Tibial artery (tissue), 4 donors: ENCODE results near the gene MYRIP.

ENCODE experiments used
- DNase-seq, 2 donors: peaks; one replicate each; pipeline ENCODE4 v3.0.0-alpha.2; 2019
- H3K27ac ChIP-seq, 2 donors: fragments of 200-600 bp; sonication (generic) in 1 of 2; 1 replicate in 1 of 2; 2 replicates in 1 of 2; pipeline ENCODE4 v1.5.1; 2018 to 2019; ENCODE audit warnings: mild to moderate bottlenecking in 1 of 2
- H3K27me3 ChIP-seq, 2 donors: fragments of 200-600 bp; sonication (generic) in 1 of 2; one replicate each; pipeline versions ENCODE4 v1.5.1 to v1.6.0; 2016 to 2019
- H3K36me3 ChIP-seq, 3 donors: fragments of 200-600 bp; sonication (generic) in 2 of 3; one replicate each; pipeline ENCODE4 v1.5.1; 2016 to 2019; ENCODE audit warnings: mild to moderate bottlenecking in 2 of 3
- H3K4me1 ChIP-seq, 4 donors: fragments of 200-600 bp; sonication (generic) in 2 of 4; 1 replicate in 3 of 4; 2 replicates in 1 of 4; pipeline ENCODE4 v1.5.1; 2016 to 2019
- H3K4me3 ChIP-seq, 2 donors: fragments of 200-600 bp; sonication (generic) in 1 of 2; 1 replicate in 1 of 2; 2 replicates in 1 of 2; pipeline ENCODE4 v1.5.1; 2018 to 2019; ENCODE audit warnings: mild to moderate bottlenecking in 2 of 2
- H3K9me3 ChIP-seq, 3 donors: fragments of 200-600 bp; sonication (generic) in 1 of 3; one replicate each; pipeline ENCODE4 v1.5.1; 2016 to 2019
- CTCF ChIP-seq, 2 experiments: fragments of 200-600 bp in 1 of 2; fragments of 450-650 bp in 1 of 2; IDR thresholded peaks; one replicate each; pipeline ENCODE4 v1.5.1; 2017 to 2019; ENCODE audit warnings: antibody characterized with exemption in 2 of 2, mild to moderate bottlenecking in 1 of 2, moderate library complexity in 1 of 2
- intact Hi-C: fragments of 100-400 bp; cut with DNase I; formaldehyde crosslinking; loops from one replicate; pipeline ENCODE4 v1.15.0; 2023; ENCODE audit warnings: low total_unique reads

Gene MYRIP

GRCh38 chr3:40309418-40309924 is 500.1 kb downstream of the MYRIP start, which contains the start of gene EIF1B:
EIF1B (plus strand) TSS chr3:40309707; CDS start chr3:40309942, 235 bp downstream.
- intact Hi-C loops = no loop called here
- peaks cover 0 to 36% (median 13%) of the 10 kb centered on the region in 4 donors for H3K4me1 ChIP-seq

More at GRCh38 chr3:40309418-40309924, 500.1 kb downstream of the MYRIP start, which contains the start of gene EIF1B:
- H3K9me3 ChIP-seq = no peaks in the 10 kb centered on the region
- peaks cover 13 to 28% (median 21%) of the 10 kb centered on the region in 3 donors for H3K36me3 ChIP-seq
- no peaks in the 10 kb centered on the region for H3K27me3 ChIP-seq
- peak within 1 kb of the TSS; percentile 88 to 96 for H3K4me3 ChIP-seq
- TF ChIP-seq CTCF (IDR thresholded peaks at IDR 0.05) = peak; percentile 75 to 88
- peak; percentile 97 to 99 for DNase-seq
- H3K27ac ChIP-seq = peak within 1 kb of the TSS; percentile 96 to 97
